WTC11 (cell line): ENCODE results near the gene HMX2. TPM values are rescaled to one million over a fixed set of nuclear protein-coding genes. Genes with fewer than 3 reads are reported as not detected.

ENCODE experiments used
- ATAC-seq: fragments of 200-7000 bp; cut with Tn5 transposase; 2 replicates; pipeline ENCODE4 v1.10.0; 2021; ENCODE audit warnings: mild to moderate bottlenecking, moderate library complexity
- CTCF ChIA-PET: fragments of 300-600 bp; sonication (Branson Sonifier 250); formaldehyde crosslinking; loops from one replicate; lab custom pipeline; 2021; ENCODE audit warnings: antibody characterized with exemption; lab: Charles Lee
- POLR2A ChIA-PET: fragments of 350-600 bp; sonication (Branson Sonifier 250); formaldehyde crosslinking; loops from one replicate; lab custom pipeline; 2021; ENCODE audit warnings: antibody characterized with exemption; lab: Charles Lee
- DNase-seq: peaks from one replicate; pipeline ENCODE4 v3.0.0; 2021; ENCODE audit warnings: low spot score
- H3K27ac Mint-ChIP-seq: 2 replicates; pipeline ENCODE4 v1.8.0; 2021; ENCODE audit warnings: mixed read lengths
- H3K27me3 Mint-ChIP-seq: 2 replicates; pipeline ENCODE4 v1.8.0; 2021; ENCODE audit warnings: low read depth, mild to moderate bottlenecking, moderate library complexity, mixed read lengths
- H3K36me3 Mint-ChIP-seq: 2 replicates; pipeline ENCODE4 v1.8.0; 2021; ENCODE audit warnings: mixed read lengths
- H3K4me1 Mint-ChIP-seq: 2 replicates; pipeline ENCODE4 v1.8.0; 2022; ENCODE audit warnings: mixed read lengths
- H3K4me3 Mint-ChIP-seq: 2 replicates; pipeline ENCODE4 v1.8.0; 2021; ENCODE audit warnings: mild to moderate bottlenecking, moderate library complexity, mixed read lengths
- H3K9me3 Mint-ChIP-seq: 2 replicates; pipeline ENCODE4 v1.8.0; 2021; ENCODE audit warnings: mixed read lengths
- CBFB ChIP-seq: sonication (generic); formaldehyde crosslinking; IDR thresholded peaks from 2 replicates; pipeline ENCODE4 v1.8.1; 2022; ENCODE audit warnings: mild to moderate bottlenecking, low read depth, missing genetic modification reagents
- FOXK1 ChIP-seq: sonication (generic); formaldehyde crosslinking; IDR thresholded peaks from 2 replicates; pipeline ENCODE4 v1.8.0; 2022; ENCODE audit warnings: mild to moderate bottlenecking, moderate library complexity, missing genetic modification reagents
- GABPB1 ChIP-seq: sonication (generic); formaldehyde crosslinking; IDR thresholded peaks from 2 replicates; pipeline ENCODE4 v1.8.1; 2023; ENCODE audit warnings: mild to moderate bottlenecking, missing genetic modification reagents
- JAZF1 ChIP-seq: fragments of 250-450 bp; sonication (Bioruptor Pico); IDR thresholded peaks from 2 replicates; pipeline ENCODE4 v1.9.0; 2021; ENCODE audit warnings: moderate library complexity, mild to moderate bottlenecking, inconsistent platforms
- NFE2L1 ChIP-seq: sonication (generic); formaldehyde crosslinking; IDR thresholded peaks from 2 replicates; pipeline ENCODE4 v1.8.1; 2023; ENCODE audit warnings: missing genetic modification reagents
- NR2C2 ChIP-seq: sonication (generic); formaldehyde crosslinking; IDR thresholded peaks from 2 replicates; pipeline ENCODE4 v1.8.0; 2022; ENCODE audit warnings: mild to moderate bottlenecking, missing genetic modification reagents
- RELA ChIP-seq: sonication (generic); formaldehyde crosslinking; IDR thresholded peaks from 2 replicates; pipeline ENCODE4 v1.8.1; 2022; ENCODE audit warnings: missing genetic modification reagents, mild to moderate bottlenecking, borderline replicate concordance
- SMAD3 ChIP-seq: sonication (generic); formaldehyde crosslinking; IDR thresholded peaks from 2 replicates; pipeline ENCODE4 v1.8.0; 2022; ENCODE audit warnings: missing genetic modification reagents, mild to moderate bottlenecking, borderline replicate concordance
- SP1 ChIP-seq: sonication (generic); formaldehyde crosslinking; conservative IDR thresholded peaks from 2 replicates; pipeline ENCODE4 v1.8.1; 2022; ENCODE audit warnings: missing genetic modification reagents
- ZNF121 ChIP-seq: sonication (generic); formaldehyde crosslinking; IDR thresholded peaks from 2 replicates; pipeline ENCODE4 v1.8.0; 2023; ENCODE audit warnings: missing genetic modification reagents
- ZNF138 ChIP-seq: sonication (generic); formaldehyde crosslinking; conservative IDR thresholded peaks from 2 replicates; pipeline ENCODE4 v1.8.1; 2022; ENCODE audit warnings: mild to moderate bottlenecking, moderate library complexity, missing genetic modification reagents
- total RNA-seq: library from RNA; stranded (reverse); gene quantifications from 3 replicates; pipeline ENCODE4 v1.2.3, GENCODE V29; 2021
- TF ChIP-seq, protein P1 (sequence below): sonication (generic); formaldehyde crosslinking; IDR thresholded peaks from 2 replicates; pipeline ENCODE4 v1.8.0; 2022; ENCODE audit warnings: mild to moderate bottlenecking, missing genetic modification reagents
- TF ChIP-seq, protein P2 (sequence below): fragments of 250-450 bp; sonication (Bioruptor Pico); IDR thresholded peaks from 2 replicates; pipeline ENCODE4 v1.8.0; 2021; ENCODE audit warnings: mild to moderate bottlenecking
- TF ChIP-seq, protein P3 (sequence below): sonication (generic); formaldehyde crosslinking; IDR thresholded peaks from 2 replicates; pipeline ENCODE4 v1.8.0; 2022; ENCODE audit warnings: missing genetic modification reagents
- TF ChIP-seq, protein P4 (sequence below): sonication (generic); formaldehyde crosslinking; IDR thresholded peaks from 2 replicates; pipeline ENCODE4 v1.8.1; 2022; ENCODE audit warnings: mild to moderate bottlenecking, moderate library complexity, missing genetic modification reagents
- TF ChIP-seq, protein P5 (sequence below): sonication (generic); formaldehyde crosslinking; IDR thresholded peaks from 2 replicates; pipeline ENCODE4 v1.8.0; 2022; ENCODE audit warnings: mild to moderate bottlenecking, missing genetic modification reagents
- TF ChIP-seq, protein P6 (sequence below): sonication (generic); formaldehyde crosslinking; IDR thresholded peaks from 2 replicates; pipeline ENCODE4 v1.8.1; 2023; ENCODE audit warnings: mild to moderate bottlenecking, missing genetic modification reagents
- TF ChIP-seq, protein P7 (sequence below): fragments of 250-450 bp; sonication (Bioruptor Pico); conservative IDR thresholded peaks from 2 replicates; pipeline ENCODE4 v1.9.0; 2021; ENCODE audit warnings: mild to moderate bottlenecking
- TF ChIP-seq, protein P8 (sequence below): sonication (generic); formaldehyde crosslinking; IDR thresholded peaks from 2 replicates; pipeline ENCODE4 v1.8.1; 2023; ENCODE audit warnings: mild to moderate bottlenecking, missing genetic modification reagents
- TF ChIP-seq, protein P9 (sequence below): sonication (generic); formaldehyde crosslinking; IDR thresholded peaks from 2 replicates; pipeline ENCODE4 v1.8.1; 2023; ENCODE audit warnings: mild to moderate bottlenecking, missing genetic modification reagents, moderate library complexity
- TF ChIP-seq, protein P10 (sequence below): sonication (generic); formaldehyde crosslinking; conservative IDR thresholded peaks from 2 replicates; pipeline ENCODE4 v1.8.1; 2022; ENCODE audit warnings: mild to moderate bottlenecking, missing genetic modification reagents

The HMX2 gene
- total RNA-seq, 1 experiment from 2014 or later, result 0.59 TPM

DNA sequence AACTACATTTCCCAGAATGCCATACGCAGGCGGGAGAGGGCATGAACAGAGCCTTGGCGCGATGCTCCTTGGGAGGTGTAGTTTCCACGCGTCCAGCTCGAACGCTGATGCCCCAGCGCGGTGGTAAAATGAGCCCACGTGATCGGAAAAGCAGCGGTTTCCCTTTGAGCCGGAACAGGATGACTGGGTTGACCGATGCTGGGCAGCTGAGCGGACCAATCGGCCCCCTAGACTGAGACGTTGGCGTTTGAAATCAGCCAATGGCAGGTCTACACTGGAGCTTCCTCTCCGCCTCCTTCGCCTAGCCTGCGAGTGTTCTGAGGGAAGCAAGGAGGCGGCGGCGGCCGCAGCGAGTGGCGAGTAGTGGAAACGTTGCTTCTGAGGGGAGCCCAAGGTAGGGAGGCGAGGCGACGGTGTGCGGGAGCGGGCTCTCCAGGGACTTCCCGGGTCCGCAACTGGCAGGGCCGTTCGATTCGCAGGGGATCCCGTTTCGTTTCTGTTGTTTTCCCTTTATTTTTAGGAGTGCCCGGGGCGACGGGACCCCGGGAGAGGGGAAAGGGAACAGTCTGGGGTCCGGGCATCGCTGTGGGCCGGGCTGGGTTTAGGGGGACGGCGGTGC is 6.3 kb downstream of the HMX2 start, which contains the start of gene BUB3:
Gene BUB3 (plus strand): TSS at position 311 of the 619 bp plus-strand sequence. CDS start 516 bp downstream, outside the sequence.
- H3K27ac Mint-ChIP-seq, result peak within 1 kb of the TSS; percentile 99
- TF ChIP-seq CBFB (CRISPR knock-in tag) (no peak), SP1 (CRISPR knock-in tag) (peak; percentile 69), ZNF138 (CRISPR knock-in tag) (no peak), RELA (CRISPR knock-in tag) (no peak), NR2C2 (CRISPR knock-in tag) (peak; percentile 78), NFE2L1 (CRISPR knock-in tag) (no peak), JAZF1 (CRISPR knock-in tag) (no peak), SMAD3 (CRISPR knock-in tag) (no peak), FOXK1 (peak; percentile 69), GABPB1 (CRISPR knock-in tag) (peak; percentile 66), ZNF121 (CRISPR knock-in tag) (no peak)
- TF ChIP-seq, protein P1, sequence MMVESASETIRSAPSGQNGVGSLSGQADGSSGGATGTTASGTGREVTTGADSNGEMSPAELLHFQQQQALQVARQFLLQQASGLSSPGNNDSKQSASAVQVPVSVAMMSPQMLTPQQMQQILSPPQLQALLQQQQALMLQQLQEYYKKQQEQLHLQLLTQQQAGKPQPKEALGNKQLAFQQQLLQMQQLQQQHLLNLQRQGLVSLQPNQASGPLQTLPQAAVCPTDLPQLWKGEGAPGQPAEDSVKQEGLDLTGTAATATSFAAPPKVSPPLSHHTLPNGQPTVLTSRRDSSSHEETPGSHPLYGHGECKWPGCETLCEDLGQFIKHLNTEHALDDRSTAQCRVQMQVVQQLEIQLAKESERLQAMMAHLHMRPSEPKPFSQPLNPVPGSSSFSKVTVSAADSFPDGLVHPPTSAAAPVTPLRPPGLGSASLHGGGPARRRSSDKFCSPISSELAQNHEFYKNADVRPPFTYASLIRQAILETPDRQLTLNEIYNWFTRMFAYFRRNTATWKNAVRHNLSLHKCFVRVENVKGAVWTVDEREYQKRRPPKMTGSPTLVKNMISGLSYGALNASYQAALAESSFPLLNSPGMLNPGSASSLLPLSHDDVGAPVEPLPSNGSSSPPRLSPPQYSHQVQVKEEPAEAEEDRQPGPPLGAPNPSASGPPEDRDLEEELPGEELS (CRISPR knock-in tag), result peak; percentile 12; the same call in 1 of the 2 replicates
- TF ChIP-seq, protein P2, sequence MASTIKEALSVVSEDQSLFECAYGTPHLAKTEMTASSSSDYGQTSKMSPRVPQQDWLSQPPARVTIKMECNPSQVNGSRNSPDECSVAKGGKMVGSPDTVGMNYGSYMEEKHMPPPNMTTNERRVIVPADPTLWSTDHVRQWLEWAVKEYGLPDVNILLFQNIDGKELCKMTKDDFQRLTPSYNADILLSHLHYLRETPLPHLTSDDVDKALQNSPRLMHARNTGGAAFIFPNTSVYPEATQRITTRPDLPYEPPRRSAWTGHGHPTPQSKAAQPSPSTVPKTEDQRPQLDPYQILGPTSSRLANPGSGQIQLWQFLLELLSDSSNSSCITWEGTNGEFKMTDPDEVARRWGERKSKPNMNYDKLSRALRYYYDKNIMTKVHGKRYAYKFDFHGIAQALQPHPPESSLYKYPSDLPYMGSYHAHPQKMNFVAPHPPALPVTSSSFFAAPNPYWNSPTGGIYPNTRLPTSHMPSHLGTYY (CRISPR knock-in tag), result no peak
- TF ChIP-seq, protein P3, sequence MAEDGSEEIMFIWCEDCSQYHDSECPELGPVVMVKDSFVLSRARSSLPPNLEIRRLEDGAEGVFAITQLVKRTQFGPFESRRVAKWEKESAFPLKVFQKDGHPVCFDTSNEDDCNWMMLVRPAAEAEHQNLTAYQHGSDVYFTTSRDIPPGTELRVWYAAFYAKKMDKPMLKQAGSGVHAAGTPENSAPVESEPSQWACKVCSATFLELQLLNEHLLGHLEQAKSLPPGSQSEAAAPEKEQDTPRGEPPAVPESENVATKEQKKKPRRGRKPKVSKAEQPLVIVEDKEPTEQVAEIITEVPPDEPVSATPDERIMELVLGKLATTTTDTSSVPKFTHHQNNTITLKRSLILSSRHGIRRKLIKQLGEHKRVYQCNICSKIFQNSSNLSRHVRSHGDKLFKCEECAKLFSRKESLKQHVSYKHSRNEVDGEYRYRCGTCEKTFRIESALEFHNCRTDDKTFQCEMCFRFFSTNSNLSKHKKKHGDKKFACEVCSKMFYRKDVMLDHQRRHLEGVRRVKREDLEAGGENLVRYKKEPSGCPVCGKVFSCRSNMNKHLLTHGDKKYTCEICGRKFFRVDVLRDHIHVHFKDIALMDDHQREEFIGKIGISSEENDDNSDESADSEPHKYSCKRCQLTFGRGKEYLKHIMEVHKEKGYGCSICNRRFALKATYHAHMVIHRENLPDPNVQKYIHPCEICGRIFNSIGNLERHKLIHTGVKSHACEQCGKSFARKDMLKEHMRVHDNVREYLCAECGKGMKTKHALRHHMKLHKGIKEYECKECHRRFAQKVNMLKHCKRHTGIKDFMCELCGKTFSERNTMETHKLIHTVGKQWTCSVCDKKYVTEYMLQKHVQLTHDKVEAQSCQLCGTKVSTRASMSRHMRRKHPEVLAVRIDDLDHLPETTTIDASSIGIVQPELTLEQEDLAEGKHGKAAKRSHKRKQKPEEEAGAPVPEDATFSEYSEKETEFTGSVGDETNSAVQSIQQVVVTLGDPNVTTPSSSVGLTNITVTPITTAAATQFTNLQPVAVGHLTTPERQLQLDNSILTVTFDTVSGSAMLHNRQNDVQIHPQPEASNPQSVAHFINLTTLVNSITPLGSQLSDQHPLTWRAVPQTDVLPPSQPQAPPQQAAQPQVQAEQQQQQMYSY (CRISPR knock-in tag), result no peak
- TF ChIP-seq, protein P4, sequence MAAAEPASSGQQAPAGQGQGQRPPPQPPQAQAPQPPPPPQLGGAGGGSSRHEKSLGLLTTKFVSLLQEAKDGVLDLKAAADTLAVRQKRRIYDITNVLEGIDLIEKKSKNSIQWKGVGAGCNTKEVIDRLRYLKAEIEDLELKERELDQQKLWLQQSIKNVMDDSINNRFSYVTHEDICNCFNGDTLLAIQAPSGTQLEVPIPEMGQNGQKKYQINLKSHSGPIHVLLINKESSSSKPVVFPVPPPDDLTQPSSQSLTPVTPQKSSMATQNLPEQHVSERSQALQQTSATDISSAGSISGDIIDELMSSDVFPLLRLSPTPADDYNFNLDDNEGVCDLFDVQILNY (CRISPR knock-in tag), result peak; percentile 88
- TF ChIP-seq, protein P5, sequence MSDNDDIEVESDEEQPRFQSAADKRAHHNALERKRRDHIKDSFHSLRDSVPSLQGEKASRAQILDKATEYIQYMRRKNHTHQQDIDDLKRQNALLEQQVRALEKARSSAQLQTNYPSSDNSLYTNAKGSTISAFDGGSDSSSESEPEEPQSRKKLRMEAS (CRISPR knock-in tag), result peak; percentile 79
- TF ChIP-seq, protein P6, sequence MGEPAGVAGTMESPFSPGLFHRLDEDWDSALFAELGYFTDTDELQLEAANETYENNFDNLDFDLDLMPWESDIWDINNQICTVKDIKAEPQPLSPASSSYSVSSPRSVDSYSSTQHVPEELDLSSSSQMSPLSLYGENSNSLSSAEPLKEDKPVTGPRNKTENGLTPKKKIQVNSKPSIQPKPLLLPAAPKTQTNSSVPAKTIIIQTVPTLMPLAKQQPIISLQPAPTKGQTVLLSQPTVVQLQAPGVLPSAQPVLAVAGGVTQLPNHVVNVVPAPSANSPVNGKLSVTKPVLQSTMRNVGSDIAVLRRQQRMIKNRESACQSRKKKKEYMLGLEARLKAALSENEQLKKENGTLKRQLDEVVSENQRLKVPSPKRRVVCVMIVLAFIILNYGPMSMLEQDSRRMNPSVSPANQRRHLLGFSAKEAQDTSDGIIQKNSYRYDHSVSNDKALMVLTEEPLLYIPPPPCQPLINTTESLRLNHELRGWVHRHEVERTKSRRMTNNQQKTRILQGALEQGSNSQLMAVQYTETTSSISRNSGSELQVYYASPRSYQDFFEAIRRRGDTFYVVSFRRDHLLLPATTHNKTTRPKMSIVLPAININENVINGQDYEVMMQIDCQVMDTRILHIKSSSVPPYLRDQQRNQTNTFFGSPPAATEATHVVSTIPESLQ (CRISPR knock-in tag), result no peak
- TF ChIP-seq, protein P7, sequence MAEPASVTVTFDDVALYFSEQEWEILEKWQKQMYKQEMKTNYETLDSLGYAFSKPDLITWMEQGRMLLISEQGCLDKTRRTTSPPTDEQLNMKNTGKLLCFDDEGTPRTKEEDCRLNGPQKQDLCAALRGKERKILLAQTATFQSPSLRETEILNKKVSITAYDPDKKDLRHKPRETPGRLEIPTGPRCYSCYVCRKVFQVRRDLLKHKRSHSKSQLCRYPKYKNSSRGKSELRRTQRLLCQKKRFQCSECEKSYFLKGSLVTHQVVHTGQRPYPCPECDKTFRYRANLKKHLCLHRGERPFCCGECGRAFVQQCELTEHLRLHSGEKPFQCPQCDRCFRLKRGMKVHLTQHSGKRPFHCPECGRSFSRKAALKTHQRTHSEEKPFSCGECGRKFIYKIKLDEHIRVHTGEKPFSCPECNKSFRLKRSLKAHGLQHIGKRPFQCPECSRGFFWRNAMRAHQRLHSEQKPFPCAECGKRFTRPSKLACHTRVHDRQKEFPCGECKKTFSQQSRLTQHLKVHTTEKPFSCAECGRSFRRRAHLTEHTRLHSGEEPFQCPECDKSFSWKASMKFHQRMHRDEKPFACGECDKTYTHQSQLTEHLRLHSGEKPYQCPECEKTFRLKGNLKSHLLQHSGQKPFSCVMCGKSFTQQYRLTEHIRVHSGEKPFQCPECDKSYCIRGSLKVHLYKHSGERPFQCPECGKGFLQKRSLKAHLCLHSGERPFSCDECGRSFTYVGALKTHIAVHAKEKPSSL, result no peak
- TF ChIP-seq, protein P8, sequence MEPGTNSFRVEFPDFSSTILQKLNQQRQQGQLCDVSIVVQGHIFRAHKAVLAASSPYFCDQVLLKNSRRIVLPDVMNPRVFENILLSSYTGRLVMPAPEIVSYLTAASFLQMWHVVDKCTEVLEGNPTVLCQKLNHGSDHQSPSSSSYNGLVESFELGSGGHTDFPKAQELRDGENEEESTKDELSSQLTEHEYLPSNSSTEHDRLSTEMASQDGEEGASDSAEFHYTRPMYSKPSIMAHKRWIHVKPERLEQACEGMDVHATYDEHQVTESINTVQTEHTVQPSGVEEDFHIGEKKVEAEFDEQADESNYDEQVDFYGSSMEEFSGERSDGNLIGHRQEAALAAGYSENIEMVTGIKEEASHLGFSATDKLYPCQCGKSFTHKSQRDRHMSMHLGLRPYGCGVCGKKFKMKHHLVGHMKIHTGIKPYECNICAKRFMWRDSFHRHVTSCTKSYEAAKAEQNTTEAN, result no peak
- TF ChIP-seq, protein P9, sequence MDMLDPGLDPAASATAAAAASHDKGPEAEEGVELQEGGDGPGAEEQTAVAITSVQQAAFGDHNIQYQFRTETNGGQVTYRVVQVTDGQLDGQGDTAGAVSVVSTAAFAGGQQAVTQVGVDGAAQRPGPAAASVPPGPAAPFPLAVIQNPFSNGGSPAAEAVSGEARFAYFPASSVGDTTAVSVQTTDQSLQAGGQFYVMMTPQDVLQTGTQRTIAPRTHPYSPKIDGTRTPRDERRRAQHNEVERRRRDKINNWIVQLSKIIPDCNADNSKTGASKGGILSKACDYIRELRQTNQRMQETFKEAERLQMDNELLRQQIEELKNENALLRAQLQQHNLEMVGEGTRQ, result peak; percentile 98
- TF ChIP-seq, protein P10, sequence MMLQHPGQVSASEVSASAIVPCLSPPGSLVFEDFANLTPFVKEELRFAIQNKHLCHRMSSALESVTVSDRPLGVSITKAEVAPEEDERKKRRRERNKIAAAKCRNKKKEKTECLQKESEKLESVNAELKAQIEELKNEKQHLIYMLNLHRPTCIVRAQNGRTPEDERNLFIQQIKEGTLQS, result no peak

More for the DNA sequence above, 6.3 kb downstream of the HMX2 start, which contains the start of gene BUB3:
- Mint-ChIP-seq H3K4me3 (peak within 1 kb of the TSS; percentile 99), H3K36me3 (peaks cover 42% of the 10 kb centered on the region), H3K4me1 (peaks cover 75% of the 10 kb centered on the region), H3K9me3 (no peaks in the 10 kb centered on the region), H3K27me3 (peaks cover 32% of the 10 kb centered on the region)
- ATAC-seq (peak; percentile 88), DNase-seq (peak; percentile 97)
- POLR2A ChIA-PET, result interaction anchor here (0.5 to 1.1 kb wide), 7 partner anchors 9 to 1792 kb away, joined by 3 to 10 read pairs (median 4); no protein-coding TSS in a partner anchor
- CTCF ChIA-PET, result interaction anchor here (0.6 to 6.1 kb wide), 20 partner anchors 9 to 419 kb away, joined by 3 to 43 read pairs (median 3); no protein-coding TSS in a partner anchor
